GM13976 (cell line): ENCODE results near the gene DYNLRB1.

Experiments
- DNase-seq: peaks from one replicate; pipeline ENCODE4 v3.0.0; 2012; ENCODE audit warnings: low spot score
- in situ Hi-C: fragments of 300-500 bp; cut with MboI; formaldehyde crosslinking; loops from one replicate; pipeline ENCODE4 v1.12.0; 2022; ENCODE audit warnings: low sequenced_read_pairs, mixed read lengths, inconsistent platforms; ENCODE audit not compliant: unreplicated experiment
- TF ChIP-seq, protein P1 (sequence below): IDR thresholded peaks from 2 replicates; pipeline ENCODE4 v1.5.1; 2012; ENCODE audit warnings: borderline replicate concordance, mild to moderate bottlenecking; ENCODE audit not compliant: insufficient read depth; ENCODE audit errors: extremely low read depth, missing control alignments, control extremely low read depth

The DYNLRB1 gene

DNA sequence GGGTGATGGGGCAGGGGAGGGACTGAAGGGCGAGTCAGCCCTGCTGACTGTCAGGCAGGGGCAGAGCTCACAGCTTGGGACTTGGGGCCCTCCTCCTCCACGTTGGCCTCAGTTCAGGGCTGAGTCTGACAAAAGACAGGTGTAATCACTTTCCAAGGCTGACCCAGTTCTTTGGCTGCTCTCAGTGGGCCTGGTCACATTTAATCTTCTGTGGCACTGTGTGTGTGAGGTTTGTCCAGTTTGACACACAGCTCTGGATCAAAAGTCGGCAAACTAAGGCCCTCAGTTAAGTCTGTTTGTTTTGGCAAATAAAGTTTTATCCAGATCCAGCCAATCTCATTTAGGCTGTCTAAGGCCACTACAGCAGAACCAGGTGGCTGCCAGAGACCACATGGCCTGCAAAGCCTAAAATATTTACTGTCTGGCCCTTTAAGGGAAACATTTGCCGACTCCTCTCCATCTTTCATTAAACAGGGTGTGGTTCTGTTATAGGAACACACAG is 37.2 kb downstream of the DYNLRB1 start:
- TF ChIP-seq, protein P1, sequence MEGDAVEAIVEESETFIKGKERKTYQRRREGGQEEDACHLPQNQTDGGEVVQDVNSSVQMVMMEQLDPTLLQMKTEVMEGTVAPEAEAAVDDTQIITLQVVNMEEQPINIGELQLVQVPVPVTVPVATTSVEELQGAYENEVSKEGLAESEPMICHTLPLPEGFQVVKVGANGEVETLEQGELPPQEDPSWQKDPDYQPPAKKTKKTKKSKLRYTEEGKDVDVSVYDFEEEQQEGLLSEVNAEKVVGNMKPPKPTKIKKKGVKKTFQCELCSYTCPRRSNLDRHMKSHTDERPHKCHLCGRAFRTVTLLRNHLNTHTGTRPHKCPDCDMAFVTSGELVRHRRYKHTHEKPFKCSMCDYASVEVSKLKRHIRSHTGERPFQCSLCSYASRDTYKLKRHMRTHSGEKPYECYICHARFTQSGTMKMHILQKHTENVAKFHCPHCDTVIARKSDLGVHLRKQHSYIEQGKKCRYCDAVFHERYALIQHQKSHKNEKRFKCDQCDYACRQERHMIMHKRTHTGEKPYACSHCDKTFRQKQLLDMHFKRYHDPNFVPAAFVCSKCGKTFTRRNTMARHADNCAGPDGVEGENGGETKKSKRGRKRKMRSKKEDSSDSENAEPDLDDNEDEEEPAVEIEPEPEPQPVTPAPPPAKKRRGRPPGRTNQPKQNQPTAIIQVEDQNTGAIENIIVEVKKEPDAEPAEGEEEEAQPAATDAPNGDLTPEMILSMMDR: no peak
- in situ Hi-C loops: loop anchor here (10.0 kb wide), 1 partner anchor 221 kb away; no protein-coding TSS in a partner anchor
- DNase-seq: no peak

DNA sequence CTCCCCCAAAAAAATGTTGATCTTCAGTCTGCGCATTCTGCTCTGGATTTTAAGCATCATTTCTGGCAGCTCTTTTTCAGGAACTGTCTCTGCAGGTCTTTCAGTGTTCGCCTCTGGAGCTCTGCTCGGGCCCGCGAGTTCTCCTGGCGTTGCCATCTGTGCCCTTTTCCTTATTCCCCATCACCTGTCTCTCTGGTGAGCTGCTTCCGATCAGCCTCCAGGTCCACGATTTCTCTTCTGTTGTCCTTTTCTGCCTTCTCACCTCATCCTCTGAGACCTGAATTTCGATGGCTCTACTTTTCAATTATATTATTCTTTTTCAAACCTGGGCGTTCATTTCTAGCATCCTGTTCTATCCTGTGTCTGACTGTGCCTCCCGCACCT is 41.7 kb downstream of the DYNLRB1 start:
- no peak for DNase-seq
- TF ChIP-seq, protein P1: no peak
- in situ Hi-C loops: loop anchor here (10.0 kb wide), 1 partner anchor 217 kb away; no protein-coding TSS in a partner anchor

DNA sequence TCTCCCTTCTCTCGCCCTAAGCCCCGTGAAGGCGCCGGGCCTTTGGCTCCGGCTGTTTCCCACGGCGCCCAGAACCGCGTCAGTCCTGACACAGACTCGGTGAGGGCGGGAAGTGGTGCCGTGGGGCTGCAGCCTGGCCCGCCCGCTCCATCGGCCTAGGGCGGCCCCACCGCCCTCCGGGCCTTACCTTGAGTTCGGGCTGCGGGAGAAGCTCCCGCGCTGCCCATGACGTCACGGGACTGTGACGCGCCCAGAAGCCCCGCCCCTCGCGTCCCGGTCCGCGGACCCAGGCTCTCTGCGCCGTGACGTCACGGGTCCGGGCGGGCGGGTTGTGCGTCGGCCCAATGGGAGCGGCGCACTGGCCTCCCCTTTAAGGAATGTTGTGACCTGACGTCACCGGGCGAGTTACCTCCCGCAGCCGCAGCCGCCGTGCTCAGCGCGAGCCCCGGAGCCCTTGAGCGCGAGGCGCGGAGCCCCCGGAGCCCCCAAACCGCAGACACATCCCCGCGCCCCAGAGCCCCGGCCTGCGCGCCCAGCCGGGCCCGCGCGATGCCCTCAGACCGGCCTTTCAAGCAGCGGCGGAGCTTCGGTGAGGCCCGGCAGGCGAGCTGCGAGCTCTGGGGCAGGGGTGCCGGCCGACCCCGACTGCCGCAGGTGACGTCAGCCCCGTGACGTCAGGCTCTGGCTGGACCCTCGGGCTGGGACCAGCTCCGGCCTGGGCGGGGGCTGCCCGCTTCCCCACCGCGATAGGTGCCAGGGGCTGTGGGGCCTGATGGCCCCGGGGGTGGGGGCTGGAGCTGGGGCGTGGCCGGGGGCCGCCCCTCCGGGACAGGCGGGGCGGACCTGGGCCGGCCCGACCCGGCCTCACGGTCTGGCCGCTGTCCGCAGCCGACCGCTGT is 42.3 kb downstream of the DYNLRB1 start, which contains the start of gene MAP1LC3A:
MAP1LC3A (plus strand) TSS at position 399 of the 899 bp plus-strand sequence; CDS start at position 550, 151 bp downstream.
- in situ Hi-C loops: loop anchor here (10.0 kb wide), 1 partner anchor 216 kb away; no protein-coding TSS in a partner anchor
- peak; percentile 97 for DNase-seq

DNA sequence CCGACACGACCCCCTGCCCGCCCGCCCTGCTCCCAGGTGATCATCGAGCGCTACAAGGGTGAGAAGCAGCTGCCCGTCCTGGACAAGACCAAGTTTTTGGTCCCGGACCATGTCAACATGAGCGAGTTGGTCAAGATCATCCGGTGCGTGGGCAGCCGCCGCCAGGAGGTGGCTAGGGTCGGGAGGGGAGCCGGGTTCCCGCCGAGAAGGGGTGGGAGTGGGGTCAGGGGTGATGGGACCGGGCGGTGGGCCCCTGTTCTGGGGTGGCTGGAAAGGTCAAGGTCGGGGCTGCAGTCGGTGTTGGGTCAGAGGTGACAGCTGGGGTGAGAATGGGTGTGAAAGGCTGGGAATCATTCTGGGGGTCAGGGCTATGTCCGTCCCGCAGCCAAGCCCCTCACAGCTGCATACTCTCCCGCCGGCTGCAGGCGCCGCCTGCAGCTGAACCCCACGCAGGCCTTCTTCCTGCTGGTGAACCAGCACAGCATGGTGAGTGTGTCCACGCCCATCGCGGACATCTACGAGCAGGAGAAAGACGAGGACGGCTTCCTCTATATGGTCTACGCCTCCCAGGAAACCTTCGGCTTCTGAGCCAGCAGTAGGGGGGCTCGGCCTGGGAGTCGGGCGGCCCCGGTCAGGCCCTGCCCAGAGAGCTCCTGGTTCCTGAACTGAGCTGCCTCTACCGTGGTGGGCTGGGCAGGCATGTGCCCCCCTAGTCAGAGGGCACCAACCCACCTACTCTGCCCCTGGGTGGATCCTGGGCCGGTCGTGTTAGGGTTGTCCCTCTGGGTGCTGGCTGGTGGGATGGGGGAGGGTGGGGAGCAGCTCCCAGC is 43.3 kb downstream of the DYNLRB1 start:
- in situ Hi-C loops: loop anchor here (10.0 kb wide), 1 partner anchor 215 kb away; no protein-coding TSS in a partner anchor
- no peak for DNase-seq
- TF ChIP-seq, protein P1: no peak

More for the DNA sequence above, 42.3 kb downstream of the DYNLRB1 start, which contains the start of gene MAP1LC3A:
- TF ChIP-seq, protein P1: no peak

DNA sequence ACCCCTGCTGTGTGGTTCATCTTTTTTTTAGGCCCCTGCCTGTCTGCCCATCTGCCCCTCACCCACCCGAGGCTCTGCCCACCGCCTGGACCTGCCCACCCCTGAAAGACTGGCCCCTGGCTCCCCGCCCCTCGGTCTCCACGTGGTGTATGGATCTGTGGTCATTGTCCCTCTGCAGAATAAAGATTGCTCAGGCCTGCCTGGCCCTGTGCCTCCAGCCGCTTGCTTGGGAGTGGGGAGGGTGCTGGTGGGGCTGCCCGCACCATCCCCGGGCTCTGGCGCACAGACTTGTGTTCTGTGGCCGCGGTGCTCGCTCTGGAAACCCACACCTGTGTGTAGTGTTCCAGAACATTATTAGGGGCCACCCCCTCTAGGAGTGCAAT is 43.9 kb downstream of the DYNLRB1 start:
- in situ Hi-C loops: no loop called here
- TF ChIP-seq, protein P1: no peak
- DNase-seq: no peak

DNA sequence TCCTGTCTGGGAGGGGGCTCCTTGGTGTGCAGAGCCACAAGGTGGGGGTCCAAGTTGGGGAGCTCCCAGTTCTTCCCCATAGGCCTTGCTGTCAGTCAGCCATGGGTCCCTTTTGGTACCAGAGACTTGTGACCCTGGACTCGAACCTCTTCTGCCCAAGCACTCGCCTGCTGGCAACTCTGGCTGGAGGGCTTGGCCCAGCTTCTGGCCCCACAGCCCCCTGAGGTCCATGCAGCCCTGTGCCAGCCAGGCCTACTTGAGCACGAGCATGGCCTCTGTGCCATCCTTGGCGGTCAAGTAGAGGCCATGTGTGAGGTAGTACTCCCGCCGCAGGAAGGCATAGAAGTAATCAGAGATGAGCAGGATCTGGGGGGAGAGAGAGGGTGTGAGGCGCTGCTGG is 44.4 kb downstream of the DYNLRB1 start:
- in situ Hi-C loops: no loop called here
- TF ChIP-seq, protein P1: no peak
- no peak for DNase-seq
